VCaP (cell line): Measurements from ENCODE around the gene RIT2.

Source experiments
- H3K27ac ChIP-seq: fragments of 450-650 bp; 2 replicates; pipeline ENCODE4 v1.5.1; 2017
- CTCF ChIP-seq: fragments of 450-650 bp; conservative IDR thresholded peaks from 2 replicates; pipeline ENCODE4 v1.5.1; 2017; ENCODE audit warnings: mild to moderate bottlenecking, moderate library complexity

The RIT2 gene

GRCh38 chr18:43013486-43013885 lies 102.0 kb downstream of the RIT2 start:
- TF ChIP-seq CTCF = no peak

GRCh38 chr18:43012951-43013350 lies 102.5 kb downstream of the RIT2 start:
- TF ChIP-seq CTCF = no peak
- no peak overlapping the region for H3K27ac ChIP-seq

More at GRCh38 chr18:43013486-43013885, 102.0 kb downstream of the RIT2 start:
- no peak overlapping the region for H3K27ac ChIP-seq

- no peak for TF ChIP-seq CTCF
- no peak overlapping the region for H3K27ac ChIP-seq
Measured at GRCh38 chr18:43010611-43011010, 104.9 kb downstream of the RIT2 start.

- H3K27ac ChIP-seq = no peak overlapping the region
- no peak for TF ChIP-seq CTCF
Measured at GRCh38 chr18:43009674-43010073, 105.8 kb downstream of the RIT2 start.

- no peak overlapping the region for H3K27ac ChIP-seq
- TF ChIP-seq CTCF = no peak
Measured at GRCh38 chr18:43007365-43007764, 108.1 kb downstream of the RIT2 start.

GRCh38 chr18:43004421-43004820 lies 111.1 kb downstream of the RIT2 start:
- no peak for TF ChIP-seq CTCF
- H3K27ac ChIP-seq = no peak overlapping the region

- H3K27ac ChIP-seq = no peak overlapping the region
- no peak for TF ChIP-seq CTCF
Measured at GRCh38 chr18:43001821-43002220, 113.7 kb downstream of the RIT2 start.

GRCh38 chr18:42996824-42997223 lies 118.7 kb downstream of the RIT2 start:
- H3K27ac ChIP-seq = no peak overlapping the region
- no peak for TF ChIP-seq CTCF
